GM19468 (cell line): ENCODE data around the gene UHRF2.

Source experiments
- ATAC-seq: cut with Tn5 transposase; IDR thresholded peaks from one replicate; pipeline ENCODE4 v1.9.1; 2021; ENCODE audit warnings: mild to moderate bottlenecking, moderate library complexity, moderate number of reproducible peaks; ENCODE audit not compliant: unreplicated experiment; ENCODE audit errors: extremely low read depth

UHRF2 gene

GRCh38 chr9:6552498-6553121 is 139.6 kb downstream of the UHRF2 start:
- no peak for ATAC-seq

- ATAC-seq: no peak
These were observed 140.9 kb downstream of the UHRF2 start for GRCh38 chr9:6553866-6554265.
